ENCODE measurements around the gene SNAPC5. TPM values are rescaled to one million over a fixed set of nuclear protein-coding genes. Genes with fewer than 3 reads are reported as not detected.
A peak's percentile ranks its signal among the peaks of the same experiment; 100 is the strongest.

SNAPC5 gene
- total RNA-seq, 1 donor from 2014 or later = 24.8 TPM

DNA sequence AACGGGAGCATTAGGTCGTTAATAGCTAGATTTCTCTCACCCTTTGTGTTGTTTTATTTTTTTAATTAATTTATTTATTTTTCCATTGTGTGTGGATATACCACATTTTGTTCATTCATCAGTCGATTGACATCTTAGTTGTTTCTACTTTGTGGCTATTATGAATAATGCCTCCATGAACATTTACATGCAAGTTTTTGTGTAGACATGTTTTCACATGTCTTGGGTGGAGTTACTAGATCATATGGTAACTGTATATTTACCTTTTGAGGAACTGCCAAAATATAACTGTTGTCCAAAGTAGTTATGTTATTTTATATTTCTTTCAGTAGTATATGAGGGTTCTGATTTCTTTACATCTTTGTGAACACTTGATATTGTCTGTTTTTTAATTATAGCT, 26.4 kb upstream of the SNAPC5 start:
- Mint-ChIP-seq H3K4me3 (ENCODE audit: unreplicated experiment) (no peak overlapping the region), H3K27ac (ENCODE audit: unreplicated experiment) (no peak overlapping the region), H3K9me3 (ENCODE audit: unreplicated experiment) (no peaks in the 10 kb centered on the region), H3K27me3 (ENCODE audit: unreplicated experiment) (no peaks in the 10 kb centered on the region), H3K4me1 (ENCODE audit: unreplicated experiment) (no peaks in the 10 kb centered on the region), H3K36me3 (ENCODE audit: unreplicated experiment) (peaks cover 23% of the 10 kb centered on the region)
- TF ChIP-seq, protein P1, sequence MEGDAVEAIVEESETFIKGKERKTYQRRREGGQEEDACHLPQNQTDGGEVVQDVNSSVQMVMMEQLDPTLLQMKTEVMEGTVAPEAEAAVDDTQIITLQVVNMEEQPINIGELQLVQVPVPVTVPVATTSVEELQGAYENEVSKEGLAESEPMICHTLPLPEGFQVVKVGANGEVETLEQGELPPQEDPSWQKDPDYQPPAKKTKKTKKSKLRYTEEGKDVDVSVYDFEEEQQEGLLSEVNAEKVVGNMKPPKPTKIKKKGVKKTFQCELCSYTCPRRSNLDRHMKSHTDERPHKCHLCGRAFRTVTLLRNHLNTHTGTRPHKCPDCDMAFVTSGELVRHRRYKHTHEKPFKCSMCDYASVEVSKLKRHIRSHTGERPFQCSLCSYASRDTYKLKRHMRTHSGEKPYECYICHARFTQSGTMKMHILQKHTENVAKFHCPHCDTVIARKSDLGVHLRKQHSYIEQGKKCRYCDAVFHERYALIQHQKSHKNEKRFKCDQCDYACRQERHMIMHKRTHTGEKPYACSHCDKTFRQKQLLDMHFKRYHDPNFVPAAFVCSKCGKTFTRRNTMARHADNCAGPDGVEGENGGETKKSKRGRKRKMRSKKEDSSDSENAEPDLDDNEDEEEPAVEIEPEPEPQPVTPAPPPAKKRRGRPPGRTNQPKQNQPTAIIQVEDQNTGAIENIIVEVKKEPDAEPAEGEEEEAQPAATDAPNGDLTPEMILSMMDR (IDR thresholded peaks at IDR 0.05) = no peak
- no peak for DNase-seq (ENCODE audit: extremely low spot score, unreplicated experiment)

DNA sequence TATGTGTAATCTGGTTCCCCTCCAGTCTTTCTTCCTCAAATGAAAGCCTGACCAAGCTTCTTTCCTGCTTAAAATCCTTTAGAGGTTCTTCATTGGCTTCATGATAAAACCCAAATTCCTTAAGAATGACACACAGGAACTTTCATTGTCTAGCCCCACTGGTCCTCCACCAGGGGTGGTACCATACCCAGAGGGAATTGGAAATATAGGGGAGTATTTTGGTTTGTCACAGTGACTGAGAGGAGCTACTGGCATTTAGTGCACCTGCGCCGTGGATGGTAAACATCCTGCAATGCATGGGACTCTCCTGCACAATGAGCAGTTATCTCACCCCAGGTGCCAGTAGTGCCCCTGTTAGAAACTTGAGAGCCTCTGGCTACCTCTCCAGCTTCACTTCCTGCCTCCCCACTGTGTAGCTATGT, 18.4 kb upstream of the SNAPC5 start:
- no peak overlapping the region for H3K4me3 Mint-ChIP-seq (ENCODE audit: unreplicated experiment)

DNA sequence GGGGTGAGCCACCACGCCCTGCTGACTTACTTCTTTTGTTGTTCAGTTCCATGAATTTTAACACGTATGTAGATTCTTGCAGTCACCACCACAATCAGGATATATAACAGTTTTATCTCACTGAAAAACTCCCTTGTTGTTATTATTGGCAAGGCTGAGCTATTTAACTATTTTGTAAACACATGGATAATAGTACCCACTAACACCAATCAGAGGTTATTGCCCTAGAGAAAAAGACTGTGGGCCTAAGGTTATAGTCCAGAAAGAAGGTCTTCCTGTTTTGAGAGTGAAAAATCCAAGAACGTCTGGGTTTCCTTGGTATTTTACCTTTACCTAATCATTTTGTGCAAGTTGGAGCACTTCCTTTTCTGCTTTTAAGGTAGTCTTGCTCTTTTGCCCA, 17.0 kb upstream of the SNAPC5 start:
- no peak for DNase-seq (ENCODE audit: extremely low spot score, unreplicated experiment)
- no peaks in the 10 kb centered on the region for H3K27me3 Mint-ChIP-seq (ENCODE audit: unreplicated experiment)
- no peak overlapping the region for H3K4me3 Mint-ChIP-seq (ENCODE audit: unreplicated experiment)
- TF ChIP-seq, protein P1 (IDR thresholded peaks at IDR 0.05) = no peak
- no peaks in the 10 kb centered on the region for H3K9me3 Mint-ChIP-seq (ENCODE audit: unreplicated experiment)
- H3K4me1 Mint-ChIP-seq (ENCODE audit: unreplicated experiment) = peaks cover 3% of the 10 kb centered on the region
- H3K36me3 Mint-ChIP-seq (ENCODE audit: unreplicated experiment) = peaks cover 9% of the 10 kb centered on the region
- no peak overlapping the region for H3K27ac Mint-ChIP-seq (ENCODE audit: unreplicated experiment)

More for the DNA sequence above, 18.4 kb upstream of the SNAPC5 start:
- TF ChIP-seq, protein P1 (IDR thresholded peaks at IDR 0.05) = no peak
- Mint-ChIP-seq H3K36me3 (ENCODE audit: unreplicated experiment) (peaks cover 9% of the 10 kb centered on the region), H3K27me3 (ENCODE audit: unreplicated experiment) (no peaks in the 10 kb centered on the region), H3K4me1 (ENCODE audit: unreplicated experiment) (peaks cover 3% of the 10 kb centered on the region), H3K27ac (ENCODE audit: unreplicated experiment) (no peak overlapping the region), H3K9me3 (ENCODE audit: unreplicated experiment) (no peaks in the 10 kb centered on the region)
- DNase-seq (ENCODE audit: extremely low spot score, unreplicated experiment) = no peak

DNA sequence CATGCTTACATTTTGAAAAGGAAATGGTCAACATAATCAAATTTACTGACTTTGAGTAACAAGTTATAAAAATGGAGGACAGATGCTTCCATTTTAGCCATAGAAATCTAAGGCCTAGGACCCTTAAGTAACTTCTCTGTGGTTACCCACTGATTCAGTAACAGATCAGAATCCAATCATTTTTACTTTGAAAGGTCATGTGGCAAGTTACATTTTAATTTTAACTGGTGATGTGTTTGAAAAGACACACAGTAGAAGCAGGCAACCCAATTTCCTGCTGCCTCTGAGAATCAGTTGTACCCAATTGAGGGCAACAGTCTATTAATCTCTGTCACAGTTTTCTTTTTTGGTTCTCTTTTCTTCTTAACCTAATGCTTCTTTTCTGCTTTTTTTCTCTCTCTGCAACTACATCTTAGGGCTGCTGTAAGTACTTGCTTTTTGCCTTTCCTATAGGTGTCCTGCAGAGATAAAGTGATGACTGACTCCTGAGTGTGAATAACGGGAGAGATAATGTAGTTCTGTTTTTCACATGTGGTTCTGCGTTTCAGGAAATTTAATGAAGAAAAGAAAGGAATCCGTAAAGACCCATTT, 10.8 kb upstream of the SNAPC5 start:
- TF ChIP-seq, protein P1 (IDR thresholded peaks at IDR 0.05) = no peak
- no peaks in the 10 kb centered on the region for H3K9me3 Mint-ChIP-seq (ENCODE audit: unreplicated experiment)

DNA sequence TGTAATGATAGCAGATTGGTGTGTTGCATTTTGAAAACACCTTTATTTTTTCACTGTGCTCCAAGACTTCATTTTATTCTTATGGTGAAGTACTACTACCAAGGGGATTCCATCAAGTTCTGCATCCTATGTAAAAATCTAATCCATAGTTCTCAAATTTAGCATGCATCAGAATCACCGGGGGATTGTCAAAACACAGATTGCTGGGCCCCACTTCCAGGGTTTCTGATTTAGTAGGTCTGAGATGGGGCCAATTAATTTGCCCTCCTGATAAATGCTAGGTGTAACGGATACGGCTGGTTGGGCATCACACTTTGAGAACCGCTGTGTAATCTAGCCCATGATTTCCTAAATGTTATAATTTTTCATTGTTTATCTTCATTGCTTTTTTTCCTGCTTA, 8.3 kb upstream of the SNAPC5 start:
- no peaks in the 10 kb centered on the region for H3K27me3 Mint-ChIP-seq (ENCODE audit: unreplicated experiment)
- no peaks in the 10 kb centered on the region for H3K9me3 Mint-ChIP-seq (ENCODE audit: unreplicated experiment)
- H3K27ac Mint-ChIP-seq (ENCODE audit: unreplicated experiment) = peak overlapping the region; percentile 98
- DNase-seq (ENCODE audit: extremely low spot score, unreplicated experiment) = no peak
- H3K36me3 Mint-ChIP-seq (ENCODE audit: unreplicated experiment) = peaks cover 18% of the 10 kb centered on the region
- peaks cover 32% of the 10 kb centered on the region for H3K4me1 Mint-ChIP-seq (ENCODE audit: unreplicated experiment)
- TF ChIP-seq, protein P1 (IDR thresholded peaks at IDR 0.05) = no peak
- peak overlapping the region; percentile 97 for H3K4me3 Mint-ChIP-seq (ENCODE audit: unreplicated experiment)

More for the DNA sequence above, 10.8 kb upstream of the SNAPC5 start:
- Mint-ChIP-seq H3K4me1 (ENCODE audit: unreplicated experiment) (peaks cover 18% of the 10 kb centered on the region), H3K27me3 (ENCODE audit: unreplicated experiment) (no peaks in the 10 kb centered on the region), H3K4me3 (ENCODE audit: unreplicated experiment) (no peak overlapping the region), H3K27ac (ENCODE audit: unreplicated experiment) (no peak overlapping the region), H3K36me3 (ENCODE audit: unreplicated experiment) (no peaks in the 10 kb centered on the region)
- no peak for DNase-seq (ENCODE audit: extremely low spot score, unreplicated experiment)

Data from osteocyte (in vitro differentiated cells).